COLO668 (cell line): ENCODE measurements around the gene WFS1.

ENCODE experiments used
- DNase-seq: peaks from one replicate; lab custom pipeline; 2025; ENCODE audit not compliant: unreplicated experiment; lab: John Stamatoyannopoulos, UW

WFS1 gene

GRCh38 chr4:6352031-6352692 lies 82.5 kb downstream of the WFS1 start:
- DNase-seq = no peak
